Eye (tissue), 1 donor: ENCODE results near the gene AAK1.
"Not testable (repeated sequence)": the region's sequence is repeated elsewhere in the genome, so short reads cannot be mapped to it uniquely, and the experiment has no call there.

Source experiments
- DNase-seq: peaks from one replicate; pipeline ENCODE4 v3.0.0-alpha.2; 2015

The AAK1 gene

DNA sequence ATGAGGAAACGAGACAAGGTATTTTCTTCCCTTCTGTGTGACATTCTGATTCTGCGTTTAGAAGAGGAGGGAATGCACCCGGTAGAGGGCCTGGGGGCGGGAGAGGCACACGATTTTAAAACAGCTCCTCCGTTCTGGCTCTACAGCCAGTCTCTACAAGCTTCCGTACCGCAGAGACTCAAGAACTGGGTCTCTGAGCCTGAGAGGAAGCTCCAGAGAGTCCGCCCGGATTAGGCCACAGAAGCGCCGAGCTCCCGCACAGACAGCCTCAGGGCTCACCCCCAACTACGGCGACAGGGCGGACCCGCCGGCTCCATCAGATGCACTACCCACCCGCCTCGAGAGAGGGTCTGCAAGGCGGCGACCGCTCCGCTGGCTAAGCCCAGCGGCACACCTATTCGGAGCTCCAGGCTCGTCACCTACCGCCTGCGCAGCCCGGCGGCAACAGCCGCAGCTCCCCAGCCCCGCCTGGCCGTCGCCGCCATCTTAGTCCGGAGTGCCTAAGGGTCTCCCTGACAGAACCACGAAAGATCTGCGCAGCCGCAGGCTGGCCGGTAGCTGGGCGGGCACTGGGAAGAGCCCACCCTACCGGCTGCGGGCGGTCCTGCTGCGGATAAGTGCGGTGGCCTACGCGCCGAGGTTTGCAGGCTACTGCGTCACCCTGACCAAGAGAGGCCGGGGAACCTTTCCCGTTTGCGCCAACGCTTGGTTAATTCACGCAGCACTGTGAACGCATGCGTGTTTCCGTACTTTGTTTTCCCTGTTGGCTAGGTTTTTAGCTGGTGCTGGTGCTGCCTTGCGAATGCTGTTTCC is 206.4 kb downstream of the AAK1 start, which contains the start of gene NFU1:
NFU1 (minus strand) TSS at position 498 of the 813 bp plus-strand sequence; CDS start at position 485, 13 bp downstream.
- peak; percentile 97 for DNase-seq

DNA sequence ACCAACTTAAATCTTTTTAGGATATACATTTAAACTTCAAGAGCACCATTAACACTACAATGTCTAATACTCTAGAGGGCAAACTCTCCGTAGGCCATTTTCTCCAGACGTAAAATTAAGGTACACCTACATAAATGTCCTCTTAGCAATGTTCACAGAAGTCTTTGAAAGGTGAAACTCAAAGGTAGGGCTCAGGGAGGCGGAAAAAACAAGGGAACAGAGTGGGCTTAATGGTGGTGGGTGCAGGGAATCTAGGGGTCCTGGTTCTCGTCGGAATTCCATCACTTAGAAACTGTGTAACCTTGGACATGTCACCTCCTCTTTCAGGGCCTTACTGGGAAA is 207.0 kb downstream of the AAK1 start:
- no peak for DNase-seq

DNA sequence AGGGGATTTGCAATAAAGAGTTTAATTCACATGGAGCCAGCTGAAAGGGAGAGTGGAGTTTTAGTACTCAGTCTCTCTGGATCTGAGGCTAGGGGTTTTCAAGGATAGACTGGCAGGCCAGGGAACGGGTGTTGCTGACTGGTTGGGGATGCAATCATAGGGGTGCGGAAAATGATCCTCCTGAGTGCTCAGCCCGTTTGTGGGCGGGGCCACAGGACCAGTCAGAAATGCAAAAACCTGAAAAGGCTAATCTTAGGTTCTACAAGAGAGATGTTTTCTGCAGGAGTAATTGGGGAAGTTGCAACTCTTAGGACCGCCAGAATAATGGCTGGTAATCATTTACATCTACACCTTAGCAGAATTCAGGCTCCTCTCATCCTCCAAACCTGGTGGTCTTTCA is 208.8 kb downstream of the AAK1 start:
- no peak for DNase-seq

DNA sequence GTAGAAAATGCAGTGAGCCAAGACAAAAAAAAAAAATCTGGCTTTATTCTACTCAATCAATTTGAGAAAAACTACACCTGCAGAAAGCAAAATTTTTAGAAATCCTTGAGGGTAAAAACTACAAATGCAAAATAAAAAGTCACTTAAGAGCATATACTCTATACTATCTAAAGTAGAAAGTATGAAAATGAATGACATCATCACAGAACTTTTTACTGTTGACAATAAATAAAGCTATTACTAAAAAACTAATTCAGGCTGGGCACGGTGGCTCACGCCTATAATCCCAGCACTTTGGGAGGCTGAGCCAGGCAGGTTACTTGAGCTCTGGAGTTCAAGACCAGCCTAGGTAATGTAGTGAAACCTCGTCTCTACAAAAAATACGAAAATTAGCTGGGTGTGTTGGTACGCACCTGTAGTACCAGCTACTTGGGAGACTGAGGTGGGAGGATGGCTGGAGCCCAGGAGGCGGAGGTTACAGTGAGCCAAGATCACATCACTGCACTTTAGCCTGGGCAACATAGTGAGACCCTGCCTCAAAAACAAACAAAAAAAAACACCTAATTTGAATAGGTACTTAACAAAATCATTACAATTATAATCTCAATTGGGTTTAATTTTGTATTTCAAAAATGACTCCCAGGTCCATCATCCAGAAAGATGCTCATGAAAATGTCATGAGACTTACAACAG is 213.9 kb downstream of the AAK1 start:
- DNase-seq, result no peak

DNA sequence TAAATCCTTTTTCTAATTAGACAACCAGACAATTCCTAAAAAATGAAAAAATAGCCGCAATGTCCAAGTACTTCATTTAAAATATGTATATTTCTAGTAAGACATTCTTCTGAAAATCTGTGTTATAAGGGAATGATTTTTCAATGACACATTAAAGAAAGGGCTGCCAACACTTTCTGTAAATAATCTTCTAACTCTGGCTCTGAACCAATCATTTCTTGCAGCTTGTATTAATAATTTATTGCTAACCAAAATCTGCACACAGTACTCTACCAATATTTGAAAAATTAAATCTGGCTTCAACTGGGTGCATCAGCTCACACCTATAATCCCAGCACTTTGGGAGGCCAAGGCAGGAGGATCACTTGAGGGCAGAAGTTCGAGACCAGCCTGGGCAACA is 214.6 kb downstream of the AAK1 start:
- no peak for DNase-seq

DNA sequence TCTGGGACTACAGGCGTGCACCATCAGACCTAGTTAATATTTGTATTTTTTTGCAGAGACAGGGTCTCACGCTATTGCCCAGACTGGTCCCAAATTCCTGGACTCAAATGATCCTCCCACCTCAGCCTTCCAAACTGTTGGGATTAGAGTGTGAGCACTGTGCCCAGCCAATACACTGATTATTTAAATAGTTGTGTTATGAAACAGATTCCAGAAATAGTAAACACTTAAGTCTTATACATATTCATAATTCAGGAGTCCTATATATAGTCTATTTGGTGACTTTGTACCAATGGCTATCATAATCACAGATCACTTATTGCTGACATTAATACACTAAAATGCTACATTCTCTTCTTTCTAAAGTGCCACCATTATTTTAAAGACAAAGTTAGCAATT is 219.1 kb downstream of the AAK1 start:
- DNase-seq, result no peak

DNA sequence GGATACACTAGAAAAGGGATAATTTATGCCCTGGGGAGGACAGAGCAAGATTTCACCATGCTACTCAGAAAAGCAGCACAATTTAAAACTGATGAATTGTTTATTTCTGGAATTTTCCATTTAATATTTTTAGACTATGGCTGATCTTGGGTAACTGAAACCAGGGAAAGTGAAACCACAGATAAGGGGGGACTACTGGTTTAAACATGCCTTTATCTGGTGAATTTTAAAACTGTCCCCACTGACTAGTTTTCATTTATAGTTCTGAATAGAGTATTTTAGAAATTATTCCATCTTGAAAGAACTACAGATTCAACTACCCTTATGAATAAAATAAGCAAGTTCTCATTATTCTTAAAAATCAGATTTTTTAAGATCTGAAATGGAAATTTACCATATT is 221.3 kb downstream of the AAK1 start:
- DNase-seq, result no peak

DNA sequence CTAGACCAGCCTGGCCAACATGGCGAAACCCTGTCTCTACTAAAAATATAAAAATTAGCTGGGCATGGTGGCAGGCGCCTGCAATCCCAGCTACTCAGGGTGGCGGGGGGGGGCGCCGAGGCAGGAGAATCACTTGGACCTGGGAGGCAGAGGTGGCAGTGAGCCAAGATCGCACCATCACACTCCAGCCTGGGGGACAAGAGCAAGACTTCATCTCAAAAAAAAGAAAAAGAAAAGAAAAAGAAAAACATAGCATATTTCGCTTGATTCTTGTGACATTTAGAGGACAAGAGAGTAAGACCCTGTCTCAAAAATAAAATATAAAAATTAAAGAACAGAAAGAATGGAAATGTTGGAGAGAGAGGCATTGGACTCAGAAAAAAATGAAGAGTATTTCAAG is 224.4 kb downstream of the AAK1 start:
- DNase-seq, result not testable (repeated sequence)

DNA sequence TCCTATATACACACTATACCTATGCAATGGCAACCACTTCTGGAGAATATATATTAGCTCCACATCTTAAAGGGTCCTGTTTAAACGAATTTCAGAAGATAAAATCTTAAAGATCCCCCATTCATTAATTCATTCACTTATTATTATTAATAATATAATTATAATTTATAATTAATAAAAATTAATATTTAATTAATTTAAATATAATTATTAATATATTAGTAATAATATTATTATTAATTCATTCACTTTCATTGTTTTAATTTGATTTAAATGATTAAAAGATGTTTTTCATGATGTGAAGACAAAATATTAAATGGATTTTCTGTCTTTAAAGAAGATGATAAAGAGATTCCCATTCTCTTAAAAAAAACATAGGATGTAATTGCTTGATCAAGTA is 227.4 kb downstream of the AAK1 start:
- DNase-seq, result no peak
